GM12872 (cell line): Measurements from ENCODE around the gene SLC41A3.

Experiments
- TF ChIP-seq, protein P1 (sequence below): IDR thresholded peaks from 3 replicates; pipeline ENCODE4 v1.5.1; 2011; ENCODE audit warnings: low read depth, mild to moderate bottlenecking, low read length, moderate library complexity; ENCODE audit not compliant: insufficient read depth

Gene SLC41A3

DNA sequence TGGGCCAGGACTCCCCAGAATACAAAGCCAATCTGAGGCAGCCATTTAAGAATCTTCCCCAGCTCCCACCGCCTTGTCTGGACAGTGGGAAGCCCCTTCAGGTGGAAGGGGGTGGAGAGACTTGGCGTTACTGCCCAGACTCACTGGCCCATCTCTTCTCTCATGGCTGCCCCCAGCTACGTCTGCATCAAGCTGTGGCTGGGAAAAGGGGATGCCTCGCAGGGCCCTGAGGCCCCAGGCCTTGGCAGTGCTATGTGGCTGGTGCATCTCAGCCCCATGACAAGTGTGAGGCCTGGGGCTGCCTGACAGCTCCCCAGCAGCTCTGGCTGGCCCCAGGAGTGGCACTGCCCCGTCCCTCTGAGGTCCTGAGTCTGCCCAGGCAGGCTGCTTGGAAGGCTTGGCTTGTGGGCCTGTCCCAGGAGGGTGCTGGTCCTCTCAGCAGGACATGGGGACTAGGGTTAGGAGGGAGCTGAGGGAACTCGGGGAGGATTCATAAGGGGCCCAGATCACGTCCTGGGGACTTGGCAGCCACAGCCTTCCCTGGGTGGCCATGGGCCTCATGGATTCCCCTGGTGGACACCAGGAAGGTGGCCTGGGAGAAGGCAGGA is 20.2 kb upstream of the SLC41A3 start:
- TF ChIP-seq, protein P1, sequence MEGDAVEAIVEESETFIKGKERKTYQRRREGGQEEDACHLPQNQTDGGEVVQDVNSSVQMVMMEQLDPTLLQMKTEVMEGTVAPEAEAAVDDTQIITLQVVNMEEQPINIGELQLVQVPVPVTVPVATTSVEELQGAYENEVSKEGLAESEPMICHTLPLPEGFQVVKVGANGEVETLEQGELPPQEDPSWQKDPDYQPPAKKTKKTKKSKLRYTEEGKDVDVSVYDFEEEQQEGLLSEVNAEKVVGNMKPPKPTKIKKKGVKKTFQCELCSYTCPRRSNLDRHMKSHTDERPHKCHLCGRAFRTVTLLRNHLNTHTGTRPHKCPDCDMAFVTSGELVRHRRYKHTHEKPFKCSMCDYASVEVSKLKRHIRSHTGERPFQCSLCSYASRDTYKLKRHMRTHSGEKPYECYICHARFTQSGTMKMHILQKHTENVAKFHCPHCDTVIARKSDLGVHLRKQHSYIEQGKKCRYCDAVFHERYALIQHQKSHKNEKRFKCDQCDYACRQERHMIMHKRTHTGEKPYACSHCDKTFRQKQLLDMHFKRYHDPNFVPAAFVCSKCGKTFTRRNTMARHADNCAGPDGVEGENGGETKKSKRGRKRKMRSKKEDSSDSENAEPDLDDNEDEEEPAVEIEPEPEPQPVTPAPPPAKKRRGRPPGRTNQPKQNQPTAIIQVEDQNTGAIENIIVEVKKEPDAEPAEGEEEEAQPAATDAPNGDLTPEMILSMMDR, result no peak

DNA sequence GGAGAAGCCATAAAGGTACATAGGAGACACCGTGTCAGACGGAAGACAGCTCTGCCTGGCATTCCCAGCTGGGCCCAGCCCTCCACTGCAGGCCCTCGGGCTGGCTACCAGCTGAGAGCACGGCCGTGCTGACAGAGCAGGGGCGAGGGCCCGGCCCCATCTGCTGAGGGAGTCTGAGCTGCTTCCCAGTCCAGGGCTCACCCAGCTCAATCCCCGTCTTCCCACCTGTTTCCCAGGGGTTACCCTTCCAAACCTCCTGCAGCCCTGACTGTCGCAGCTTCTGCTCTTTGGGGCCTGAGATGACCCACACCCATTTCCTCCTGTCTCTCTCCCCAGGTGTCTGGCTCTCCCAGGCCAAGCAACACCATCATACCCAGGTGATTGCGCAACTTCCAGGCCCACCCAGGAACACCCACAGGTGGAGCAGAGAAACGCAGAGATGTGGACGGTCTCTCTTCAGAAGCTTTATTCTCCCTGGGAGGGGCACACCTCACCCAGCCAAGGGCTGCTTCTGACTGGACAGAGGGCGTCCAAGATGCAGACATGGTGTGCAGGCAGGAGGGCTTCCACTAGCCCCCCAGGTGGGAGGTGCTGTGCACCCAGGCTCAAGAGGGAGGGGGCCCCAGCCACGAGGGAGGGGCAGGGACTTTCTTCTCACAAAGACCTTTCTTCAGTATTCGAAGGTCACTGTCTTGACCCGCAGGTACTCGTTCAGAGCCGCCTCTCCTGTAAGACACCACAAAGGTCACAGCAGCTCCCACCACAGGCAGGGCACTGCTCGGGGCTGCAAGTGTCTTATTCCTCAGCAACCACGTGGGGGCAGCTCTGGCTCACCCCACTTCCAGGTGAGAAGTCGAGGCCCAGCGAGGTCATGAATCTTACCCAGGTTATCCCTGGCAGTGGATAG is 19.4 kb upstream of the SLC41A3 start:
- TF ChIP-seq, protein P1, result peak; percentile 35; the same call in 2 of the 3 replicates

DNA sequence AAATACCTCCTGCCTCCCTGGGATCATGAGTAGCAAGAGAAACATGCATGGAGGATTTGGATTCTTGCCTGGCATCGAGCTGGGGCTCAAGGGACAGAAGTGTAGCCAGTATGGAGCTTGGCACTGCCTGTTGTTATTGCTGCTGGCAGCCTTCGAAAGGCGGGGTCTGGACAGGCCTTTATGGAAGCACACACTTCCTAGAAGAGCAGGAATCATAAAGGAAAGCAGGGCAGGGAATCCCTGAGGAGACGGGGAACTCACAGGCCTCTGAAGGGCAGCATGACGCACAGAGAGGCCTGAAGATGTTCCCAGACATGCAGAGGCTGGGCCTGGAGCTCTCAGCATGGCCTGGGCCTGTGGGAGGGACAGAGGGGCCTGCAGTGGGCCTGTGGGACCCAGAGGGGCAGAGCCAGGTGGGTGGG is 18.6 kb upstream of the SLC41A3 start:
- TF ChIP-seq, protein P1, result no peak

DNA sequence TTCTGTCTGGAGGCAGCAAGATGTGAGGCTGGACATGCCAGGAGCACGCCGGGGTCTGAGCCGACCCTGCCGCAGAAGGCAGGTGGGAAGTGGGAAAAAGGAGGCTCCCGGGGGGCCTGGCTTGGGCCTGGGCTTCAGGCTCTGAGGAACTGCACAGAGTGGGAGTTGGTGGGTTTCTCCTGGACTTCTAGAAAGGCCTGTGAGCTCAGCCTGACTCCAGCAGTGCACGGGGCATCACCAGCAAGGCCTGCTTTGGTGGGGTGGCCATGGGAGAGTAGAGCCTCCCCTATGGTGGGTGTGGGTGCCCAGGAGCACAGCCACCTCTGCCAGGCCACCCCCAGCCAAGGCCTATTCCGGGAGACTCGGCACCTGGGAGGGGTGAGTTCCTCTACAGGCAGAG is 18.1 kb upstream of the SLC41A3 start:
- TF ChIP-seq, protein P1, result no peak

DNA sequence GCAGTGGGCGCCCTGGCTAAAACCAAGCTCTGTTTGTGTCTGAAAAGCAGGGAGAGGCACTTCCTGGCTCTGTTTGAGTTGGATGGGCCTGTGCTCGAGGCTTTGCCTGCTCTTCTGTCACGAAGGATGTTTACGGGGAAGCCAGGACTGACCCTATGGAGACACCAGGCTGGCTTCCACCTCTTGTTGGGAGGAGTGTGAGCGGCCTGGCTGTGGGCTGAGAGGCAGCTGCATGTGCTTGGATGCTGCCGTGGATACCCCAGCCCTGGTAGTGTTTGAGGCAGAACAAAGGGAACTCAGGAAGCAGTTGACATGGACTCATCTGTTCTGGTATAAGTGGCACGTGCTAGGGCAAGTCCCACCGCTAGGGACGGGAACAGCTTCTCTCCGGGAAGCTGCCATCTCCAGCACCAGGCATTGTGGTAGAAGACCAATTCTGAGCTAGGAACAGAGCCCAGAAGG is 17.6 kb upstream of the SLC41A3 start:
- TF ChIP-seq, protein P1, result no peak

DNA sequence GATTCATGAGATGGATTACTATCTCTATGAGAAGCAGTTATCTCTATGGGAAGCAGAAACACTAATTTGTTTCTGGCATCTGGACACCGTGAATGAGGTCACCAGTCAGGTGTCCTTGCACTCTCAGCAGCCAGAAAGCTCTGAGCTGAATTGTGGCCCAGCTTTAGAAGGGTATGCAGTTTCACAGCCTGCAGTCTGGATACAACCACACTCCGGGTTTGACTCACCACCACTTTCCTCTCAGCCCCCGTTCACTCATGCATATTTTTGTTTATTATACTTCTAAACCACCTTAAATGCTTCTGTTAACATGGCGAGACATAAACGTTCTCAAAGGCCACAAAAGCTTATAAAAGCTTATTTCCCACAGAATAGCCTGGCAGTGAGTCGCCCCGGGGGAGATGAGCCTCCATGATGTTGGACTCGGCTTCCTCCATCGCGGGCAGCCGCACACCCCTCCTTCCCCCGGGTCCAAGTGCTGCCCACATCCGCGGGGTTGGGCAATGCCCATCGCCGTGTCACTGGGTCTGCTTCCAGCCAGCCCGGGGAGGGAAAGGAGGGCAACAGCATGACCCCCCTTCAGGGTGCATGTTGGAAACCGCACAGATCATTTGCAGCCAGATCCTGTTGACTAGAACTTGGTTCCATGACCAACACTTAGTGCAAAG is 16.8 kb upstream of the SLC41A3 start:
- TF ChIP-seq, protein P1, result no peak

DNA sequence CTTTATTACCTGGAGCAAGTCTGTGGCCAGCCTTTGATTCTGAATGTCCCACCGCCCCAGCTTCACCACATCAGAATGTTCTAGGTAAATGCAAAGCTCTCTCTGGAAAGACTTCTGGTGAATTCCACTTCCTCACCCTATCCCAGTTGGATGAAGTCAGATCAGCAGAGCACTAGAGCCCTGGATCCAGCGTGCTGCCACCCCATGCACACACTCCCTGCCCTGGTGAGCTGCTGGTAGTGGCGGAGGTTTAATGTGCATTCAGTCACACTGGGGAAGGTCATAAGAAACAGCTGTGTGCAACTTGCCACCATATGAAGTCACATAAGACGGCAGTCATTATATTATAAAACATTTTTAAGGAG is 16.3 kb upstream of the SLC41A3 start:
- TF ChIP-seq, protein P1, result no peak
